K562 (cell line): Measurements from ENCODE around the gene DCST1. TPM values are rescaled to one million over a fixed set of nuclear protein-coding genes. Genes with fewer than 3 reads are reported as not detected.

Experiments
- FOXK1 ChIP-seq: sonication (generic); formaldehyde crosslinking; IDR thresholded peaks from 2 replicates; pipeline ENCODE4 v1.8.0; 2022; ENCODE audit warnings: missing genetic modification reagents, mild to moderate bottlenecking, borderline replicate concordance
- MAFF ChIP-seq: IDR thresholded peaks from 2 replicates; pipeline ENCODE4 v1.6.1; 2012; ENCODE audit warnings: low read length, improper control_type of control experiment
- POLR2H ChIP-seq: IDR thresholded peaks from 2 replicates; pipeline ENCODE4 v1.6.1; 2016; ENCODE audit warnings: missing genetic modification characterization, low read depth, mild to moderate bottlenecking, control low read depth, missing compliant biosample characterization, moderate library complexity
- TAF15 ChIP-seq: fragments of 200-400 bp; formaldehyde crosslinking; IDR thresholded peaks from 2 replicates; pipeline ENCODE4 v1.6.1; 2017; ENCODE audit warnings: mild to moderate bottlenecking, low read depth, low read length, moderate library complexity
- TBL1XR1 ChIP-seq, 2 experiments: IDR thresholded peaks; 2 replicates each; pipeline ENCODE4 v1.6.1; 2012; ENCODE audit warnings: improper control_type of control experiment in 2 of 2, low read length in 2 of 2, mild to moderate bottlenecking in 1 of 2
- TFAM ChIP-seq: fragments of 250-450 bp; sonication (Bioruptor Pico); conservative IDR thresholded peaks from 2 replicates; pipeline ENCODE4 v1.5.0; 2021; ENCODE audit warnings: mild to moderate bottlenecking, moderate library complexity
- ZNF174 ChIP-seq: fragments of 250-450 bp; sonication (Bioruptor Pico); IDR thresholded peaks from 2 replicates; pipeline ENCODE4 v1.4.0; 2020; ENCODE audit warnings: mild to moderate bottlenecking
- ZNF224 ChIP-seq: sonication (generic); formaldehyde crosslinking; IDR thresholded peaks from 2 replicates; pipeline ENCODE4 v1.8.0; 2022; ENCODE audit warnings: mild to moderate bottlenecking, missing genetic modification reagents
- polyA plus RNA-seq, 8 experiments: library from polyadenylated mRNA; depleted of rRNA in 4 of 8; stranded (reverse) in 5 of 8; unstranded in 3 of 8; fragments of >200 nt; fragmentation: Nextera tagmentation in 2 of 8; fragmentation: Illumina TruSeq in 1 of 8; extraction: Ambion mirVana in 2 of 8; extraction: Trizol in 1 of 8; gene quantifications; 2 replicates each; pipeline versions ENCODE4 v1.2.1 to v1.2.3, GENCODE V29; 2011 to 2014; ENCODE audit warnings: inconsistent platforms in 1 of 8, missing spikeins in 1 of 8
- total RNA-seq, 7 experiments: library from RNA; depleted of rRNA in 6 of 7; stranded (reverse); fragments of >200 nt in 6 of 7; fragmentation: Illumina TruSeq in 2 of 7; extraction: Trizol in 2 of 7; gene quantifications; 2 replicates each; pipeline versions ENCODE4 v1.2.1 to v1.2.3, GENCODE V29; 2011 to 2021; ENCODE audit warnings: low replicate concordance in 1 of 7
- TF ChIP-seq, protein P1 (sequence below): fragments of 450-650 bp; formaldehyde crosslinking; IDR thresholded peaks from 2 replicates; pipeline ENCODE4 v1.4.0; 2022; ENCODE audit warnings: missing genetic modification characterization
- TF ChIP-seq, protein P2 (sequence below): sonication (generic); formaldehyde crosslinking; IDR thresholded peaks from 2 replicates; pipeline ENCODE4 v1.9.0; 2022; ENCODE audit warnings: mild to moderate bottlenecking, missing genetic modification reagents
- TF ChIP-seq, protein P3 (sequence below), 3 experiments: IDR thresholded peaks in 2 of 3; conservative IDR thresholded peaks in 1 of 3; 2 replicates each; pipeline ENCODE4 v1.5.1; 2011 to 2012; ENCODE audit warnings: low read length in 3 of 3, mild to moderate bottlenecking in 3 of 3, control low read depth in 2 of 3, improper control_type of control experiment in 1 of 3, inconsistent platforms in 1 of 3, low read depth in 1 of 3, mixed read lengths in 1 of 3, moderate library complexity in 1 of 3; ENCODE audit not compliant: insufficient read depth in 2 of 3
- TF ChIP-seq, protein P4 (sequence below), 2 experiments: IDR thresholded peaks; 2 replicates each; pipeline ENCODE4 v1.6.1; 2011; ENCODE audit warnings: borderline replicate concordance in 1 of 2, control low read depth in 1 of 2, low read depth in 1 of 2, low read length in 1 of 2, mild to moderate bottlenecking in 1 of 2, mixed read lengths in 1 of 2, moderate library complexity in 1 of 2; ENCODE audit not compliant: insufficient read depth in 1 of 2, insufficient read length in 1 of 2, poor library complexity in 1 of 2, severe bottlenecking in 1 of 2; ENCODE audit errors: extremely low read depth in 1 of 2
- TF ChIP-seq, protein P5 (sequence below): sonication (generic); formaldehyde crosslinking; IDR thresholded peaks from 2 replicates; pipeline ENCODE4 v1.8.0; 2022; ENCODE audit warnings: mild to moderate bottlenecking, missing genetic modification reagents, borderline replicate concordance
- TF ChIP-seq, protein P6 (sequence below): IDR thresholded peaks from 3 replicates; pipeline ENCODE4 v1.6.1; 2011; ENCODE audit warnings: borderline replicate concordance, mild to moderate bottlenecking, moderate library complexity; ENCODE audit not compliant: insufficient read length; ENCODE audit errors: extremely low read depth

The DCST1 gene
- total and polyA plus RNA-seq, 9 of the 15 experiments (the other 6 are each of a cell fraction or from before 2014, with no cell fraction given) = not detected

DNA sequence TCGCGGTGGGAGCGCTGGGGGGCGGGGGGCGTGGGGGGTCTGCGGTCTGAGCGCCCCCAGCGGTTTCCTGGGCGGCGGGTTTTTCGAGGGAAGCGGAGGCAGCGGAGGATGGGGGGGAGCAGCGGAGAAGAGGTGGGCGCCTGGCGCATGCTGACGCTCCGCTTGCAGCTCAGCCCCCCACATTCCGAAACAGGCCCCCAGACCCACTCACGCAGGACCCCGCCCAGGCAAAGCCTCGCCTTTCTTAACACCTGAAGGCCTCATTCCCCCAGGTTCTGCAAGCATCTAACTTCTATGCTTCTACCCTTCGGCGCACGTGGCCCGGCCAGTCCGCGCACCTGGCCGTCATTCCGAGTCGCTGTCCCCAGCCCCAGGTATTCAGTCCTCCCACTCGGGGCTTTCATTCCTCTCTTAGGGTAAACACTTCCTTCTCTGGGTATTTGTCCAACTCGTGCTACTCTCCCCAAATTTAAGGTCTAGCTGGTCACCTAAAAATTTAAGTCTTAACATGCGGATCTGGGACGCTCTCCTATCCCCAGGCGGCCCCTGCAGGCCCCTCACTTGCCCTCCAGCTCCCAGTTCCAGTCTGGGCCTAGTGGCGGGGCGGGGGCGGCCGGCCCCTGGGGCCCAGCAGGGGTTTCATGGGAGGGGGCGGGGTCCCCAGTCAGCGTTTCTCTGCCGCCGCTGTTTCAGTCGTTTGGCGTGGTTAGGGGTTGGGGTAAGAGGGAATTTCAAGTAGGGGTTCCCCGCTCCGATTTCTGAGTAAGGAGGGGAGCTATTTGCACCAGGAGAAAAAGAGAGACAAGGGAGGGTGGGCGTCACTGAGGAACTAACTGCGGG, 33.8 kb upstream of the DCST1 start (continued):
- no peak; the same call in 1 of the 2 replicates for TF ChIP-seq POLR2H
- no peak for TF ChIP-seq TBL1XR1 (IDR thresholded peaks at IDR 0.05; ENCODE audit: low read length in 2 of 2)
- TF ChIP-seq, protein P1, sequence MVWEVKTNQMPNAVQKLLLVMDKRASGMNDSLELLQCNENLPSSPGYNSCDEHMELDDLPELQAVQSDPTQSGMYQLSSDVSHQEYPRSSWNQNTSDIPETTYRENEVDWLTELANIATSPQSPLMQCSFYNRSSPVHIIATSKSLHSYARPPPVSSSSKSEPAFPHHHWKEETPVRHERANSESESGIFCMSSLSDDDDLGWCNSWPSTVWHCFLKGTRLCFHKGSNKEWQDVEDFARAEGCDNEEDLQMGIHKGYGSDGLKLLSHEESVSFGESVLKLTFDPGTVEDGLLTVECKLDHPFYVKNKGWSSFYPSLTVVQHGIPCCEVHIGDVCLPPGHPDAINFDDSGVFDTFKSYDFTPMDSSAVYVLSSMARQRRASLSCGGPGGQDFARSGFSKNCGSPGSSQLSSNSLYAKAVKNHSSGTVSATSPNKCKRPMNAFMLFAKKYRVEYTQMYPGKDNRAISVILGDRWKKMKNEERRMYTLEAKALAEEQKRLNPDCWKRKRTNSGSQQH (CRISPR knock-in tag) = no peak
- TF ChIP-seq TAF15 = no peak
- TF ChIP-seq, protein P2, sequence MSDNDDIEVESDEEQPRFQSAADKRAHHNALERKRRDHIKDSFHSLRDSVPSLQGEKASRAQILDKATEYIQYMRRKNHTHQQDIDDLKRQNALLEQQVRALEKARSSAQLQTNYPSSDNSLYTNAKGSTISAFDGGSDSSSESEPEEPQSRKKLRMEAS (CRISPR knock-in tag) = peak; percentile 94
- no peak for TF ChIP-seq ZNF174
- TF ChIP-seq, protein P3, sequence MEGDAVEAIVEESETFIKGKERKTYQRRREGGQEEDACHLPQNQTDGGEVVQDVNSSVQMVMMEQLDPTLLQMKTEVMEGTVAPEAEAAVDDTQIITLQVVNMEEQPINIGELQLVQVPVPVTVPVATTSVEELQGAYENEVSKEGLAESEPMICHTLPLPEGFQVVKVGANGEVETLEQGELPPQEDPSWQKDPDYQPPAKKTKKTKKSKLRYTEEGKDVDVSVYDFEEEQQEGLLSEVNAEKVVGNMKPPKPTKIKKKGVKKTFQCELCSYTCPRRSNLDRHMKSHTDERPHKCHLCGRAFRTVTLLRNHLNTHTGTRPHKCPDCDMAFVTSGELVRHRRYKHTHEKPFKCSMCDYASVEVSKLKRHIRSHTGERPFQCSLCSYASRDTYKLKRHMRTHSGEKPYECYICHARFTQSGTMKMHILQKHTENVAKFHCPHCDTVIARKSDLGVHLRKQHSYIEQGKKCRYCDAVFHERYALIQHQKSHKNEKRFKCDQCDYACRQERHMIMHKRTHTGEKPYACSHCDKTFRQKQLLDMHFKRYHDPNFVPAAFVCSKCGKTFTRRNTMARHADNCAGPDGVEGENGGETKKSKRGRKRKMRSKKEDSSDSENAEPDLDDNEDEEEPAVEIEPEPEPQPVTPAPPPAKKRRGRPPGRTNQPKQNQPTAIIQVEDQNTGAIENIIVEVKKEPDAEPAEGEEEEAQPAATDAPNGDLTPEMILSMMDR (IDR thresholded peaks at IDR 0.05 in 2 of 3, conservative IDR thresholded peaks at IDR 0.05 in 1 of 3; ENCODE audit: insufficient read depth in 2 of 3, low read depth in 1 of 3, low read length in 3 of 3) = peak in 1 of 3 experiments; percentile 18; a peak in 1 of 6 replicates
- no peak; the same call in 1 of the 2 replicates for TF ChIP-seq FOXK1 (CRISPR knock-in tag)
- no peak for TF ChIP-seq MAFF
- no peak for TF ChIP-seq TFAM
- TF ChIP-seq, protein P4, sequence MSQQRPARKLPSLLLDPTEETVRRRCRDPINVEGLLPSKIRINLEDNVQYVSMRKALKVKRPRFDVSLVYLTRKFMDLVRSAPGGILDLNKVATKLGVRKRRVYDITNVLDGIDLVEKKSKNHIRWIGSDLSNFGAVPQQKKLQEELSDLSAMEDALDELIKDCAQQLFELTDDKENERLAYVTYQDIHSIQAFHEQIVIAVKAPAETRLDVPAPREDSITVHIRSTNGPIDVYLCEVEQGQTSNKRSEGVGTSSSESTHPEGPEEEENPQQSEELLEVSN (IDR thresholded peaks at IDR 0.05; ENCODE audit: borderline replicate concordance in 1 of 2, extremely low read depth in 1 of 2, insufficient read depth in 1 of 2, insufficient read length in 1 of 2, low read depth in 1 of 2, low read length in 1 of 2, poor library complexity in 1 of 2, severe bottlenecking in 1 of 2) = peak; percentile 85 to 92
- TF ChIP-seq, protein P5, sequence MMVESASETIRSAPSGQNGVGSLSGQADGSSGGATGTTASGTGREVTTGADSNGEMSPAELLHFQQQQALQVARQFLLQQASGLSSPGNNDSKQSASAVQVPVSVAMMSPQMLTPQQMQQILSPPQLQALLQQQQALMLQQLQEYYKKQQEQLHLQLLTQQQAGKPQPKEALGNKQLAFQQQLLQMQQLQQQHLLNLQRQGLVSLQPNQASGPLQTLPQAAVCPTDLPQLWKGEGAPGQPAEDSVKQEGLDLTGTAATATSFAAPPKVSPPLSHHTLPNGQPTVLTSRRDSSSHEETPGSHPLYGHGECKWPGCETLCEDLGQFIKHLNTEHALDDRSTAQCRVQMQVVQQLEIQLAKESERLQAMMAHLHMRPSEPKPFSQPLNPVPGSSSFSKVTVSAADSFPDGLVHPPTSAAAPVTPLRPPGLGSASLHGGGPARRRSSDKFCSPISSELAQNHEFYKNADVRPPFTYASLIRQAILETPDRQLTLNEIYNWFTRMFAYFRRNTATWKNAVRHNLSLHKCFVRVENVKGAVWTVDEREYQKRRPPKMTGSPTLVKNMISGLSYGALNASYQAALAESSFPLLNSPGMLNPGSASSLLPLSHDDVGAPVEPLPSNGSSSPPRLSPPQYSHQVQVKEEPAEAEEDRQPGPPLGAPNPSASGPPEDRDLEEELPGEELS (CRISPR knock-in tag) = no peak; the same call in 1 of the 2 replicates
- TF ChIP-seq ZNF224 = no peak
- TF ChIP-seq, protein P6, sequence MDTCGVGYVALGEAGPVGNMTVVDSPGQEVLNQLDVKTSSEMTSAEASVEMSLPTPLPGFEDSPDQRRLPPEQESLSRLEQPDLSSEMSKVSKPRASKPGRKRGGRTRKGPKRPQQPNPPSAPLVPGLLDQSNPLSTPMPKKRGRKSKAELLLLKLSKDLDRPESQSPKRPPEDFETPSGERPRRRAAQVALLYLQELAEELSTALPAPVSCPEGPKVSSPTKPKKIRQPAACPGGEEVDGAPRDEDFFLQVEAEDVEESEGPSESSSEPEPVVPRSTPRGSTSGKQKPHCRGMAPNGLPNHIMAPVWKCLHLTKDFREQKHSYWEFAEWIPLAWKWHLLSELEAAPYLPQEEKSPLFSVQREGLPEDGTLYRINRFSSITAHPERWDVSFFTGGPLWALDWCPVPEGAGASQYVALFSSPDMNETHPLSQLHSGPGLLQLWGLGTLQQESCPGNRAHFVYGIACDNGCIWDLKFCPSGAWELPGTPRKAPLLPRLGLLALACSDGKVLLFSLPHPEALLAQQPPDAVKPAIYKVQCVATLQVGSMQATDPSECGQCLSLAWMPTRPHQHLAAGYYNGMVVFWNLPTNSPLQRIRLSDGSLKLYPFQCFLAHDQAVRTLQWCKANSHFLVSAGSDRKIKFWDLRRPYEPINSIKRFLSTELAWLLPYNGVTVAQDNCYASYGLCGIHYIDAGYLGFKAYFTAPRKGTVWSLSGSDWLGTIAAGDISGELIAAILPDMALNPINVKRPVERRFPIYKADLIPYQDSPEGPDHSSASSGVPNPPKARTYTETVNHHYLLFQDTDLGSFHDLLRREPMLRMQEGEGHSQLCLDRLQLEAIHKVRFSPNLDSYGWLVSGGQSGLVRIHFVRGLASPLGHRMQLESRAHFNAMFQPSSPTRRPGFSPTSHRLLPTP = no peak
